NT2/D1 (cell line): ENCODE results near the gene TRPM5.
"Not testable (repeated sequence)": the region's sequence is repeated elsewhere in the genome, so short reads cannot be mapped to it uniquely, and the experiment has no call there.

ENCODE experiments used
- DNase-seq: peaks from one replicate; pipeline ENCODE4 v3.0.0-alpha.2; 2011; ENCODE audit warnings: low read depth, low spot score
- H3K27me3 ChIP-seq: 2 replicates; pipeline ENCODE4 v1.6.0; 2011; ENCODE audit warnings: mild to moderate bottlenecking; ENCODE audit not compliant: insufficient read length, insufficient read depth
- H3K36me3 ChIP-seq: 2 replicates; pipeline ENCODE4 v1.6.1; 2011; ENCODE audit warnings: mild to moderate bottlenecking, low read length, mixed read lengths; ENCODE audit not compliant: insufficient read depth, insufficient read length
- H3K4me1 ChIP-seq: 2 replicates; pipeline ENCODE4 v1.5.1; 2011; ENCODE audit not compliant: insufficient read depth, insufficient read length
- H3K4me3 ChIP-seq: 2 replicates; pipeline ENCODE4 v1.5.1; 2011; ENCODE audit warnings: low read depth; ENCODE audit not compliant: insufficient read length
- H3K9ac ChIP-seq: 2 replicates; pipeline ENCODE4 v1.6.0; 2011; ENCODE audit warnings: low read depth; ENCODE audit not compliant: insufficient read length
- H3K9me3 ChIP-seq: 2 replicates; pipeline ENCODE4 v1.5.1; 2011; ENCODE audit warnings: mild to moderate bottlenecking, low read length; ENCODE audit not compliant: insufficient read depth
- SUZ12 ChIP-seq: IDR thresholded peaks from 2 replicates; pipeline ENCODE4 v1.6.1; 2011; ENCODE audit not compliant: insufficient read length, insufficient read depth; ENCODE audit errors: extremely low read depth
- YY1 ChIP-seq: IDR thresholded peaks from 2 replicates; pipeline ENCODE4 v1.6.1; 2011; ENCODE audit not compliant: insufficient read length, insufficient read depth
- ZNF274 ChIP-seq: IDR thresholded peaks from 2 replicates; pipeline ENCODE4 v1.6.1; 2011; ENCODE audit warnings: mild to moderate bottlenecking, low read depth, low read length

Gene TRPM5

DNA sequence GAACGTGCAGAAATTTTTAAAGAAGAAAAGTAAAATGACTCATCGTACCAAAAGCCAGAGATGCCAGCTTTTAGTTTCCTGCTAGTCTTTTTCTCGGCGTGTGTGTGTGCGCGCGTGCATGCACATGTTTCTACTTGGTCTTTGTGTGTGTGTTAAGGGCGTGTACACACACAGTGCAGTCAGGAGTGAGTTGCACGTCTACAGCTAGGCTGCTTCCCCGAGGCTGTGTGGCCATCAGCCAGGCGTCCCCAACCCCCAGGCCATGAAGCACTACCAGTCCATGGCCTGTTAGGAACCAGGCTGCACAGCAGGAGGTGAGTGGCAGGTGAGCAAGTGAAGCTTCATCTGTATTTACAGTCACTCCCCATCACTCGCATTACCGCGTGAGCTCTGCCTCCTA, 36.9 kb upstream of the TRPM5 start:
- no peak for DNase-seq
- no peak for TF ChIP-seq YY1
- no peak for TF ChIP-seq ZNF274
- no peak for TF ChIP-seq SUZ12
- no peak overlapping the region for H3K4me3 ChIP-seq
- no peaks in the 10 kb centered on the region for H3K36me3 ChIP-seq
- peaks cover 64% of the 10 kb centered on the region for H3K27me3 ChIP-seq
- peaks cover 48% of the 10 kb centered on the region for H3K9me3 ChIP-seq
- H3K4me1 ChIP-seq: no peaks in the 10 kb centered on the region
- H3K9ac ChIP-seq: no peak overlapping the region

DNA sequence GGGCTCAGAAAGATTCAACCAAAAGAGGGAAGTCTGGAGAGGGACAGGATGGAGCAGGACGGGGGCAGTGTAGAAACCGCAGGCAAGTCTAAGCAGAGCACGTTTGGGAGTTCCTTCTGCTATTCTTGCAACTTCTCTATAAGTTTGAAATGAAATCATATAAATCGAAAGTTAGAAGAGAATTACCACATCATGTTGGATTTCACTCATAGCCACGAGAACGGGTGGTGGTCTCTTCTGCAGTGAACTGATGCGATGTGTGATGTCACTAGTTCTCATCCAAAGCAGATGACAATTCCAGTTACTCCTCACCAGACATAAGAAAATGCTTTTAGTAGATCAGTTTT, 36.5 kb upstream of the TRPM5 start:
- Histone ChIP-seq H3K9ac (no peak overlapping the region), H3K27me3 (peaks cover 59% of the 10 kb centered on the region), H3K9me3 (peaks cover 48% of the 10 kb centered on the region), H3K36me3 (no peaks in the 10 kb centered on the region), H3K4me3 (no peak overlapping the region), H3K4me1 (no peaks in the 10 kb centered on the region)
- no peak for DNase-seq
- TF ChIP-seq ZNF274 (no peak), SUZ12 (no peak), YY1 (no peak)

DNA sequence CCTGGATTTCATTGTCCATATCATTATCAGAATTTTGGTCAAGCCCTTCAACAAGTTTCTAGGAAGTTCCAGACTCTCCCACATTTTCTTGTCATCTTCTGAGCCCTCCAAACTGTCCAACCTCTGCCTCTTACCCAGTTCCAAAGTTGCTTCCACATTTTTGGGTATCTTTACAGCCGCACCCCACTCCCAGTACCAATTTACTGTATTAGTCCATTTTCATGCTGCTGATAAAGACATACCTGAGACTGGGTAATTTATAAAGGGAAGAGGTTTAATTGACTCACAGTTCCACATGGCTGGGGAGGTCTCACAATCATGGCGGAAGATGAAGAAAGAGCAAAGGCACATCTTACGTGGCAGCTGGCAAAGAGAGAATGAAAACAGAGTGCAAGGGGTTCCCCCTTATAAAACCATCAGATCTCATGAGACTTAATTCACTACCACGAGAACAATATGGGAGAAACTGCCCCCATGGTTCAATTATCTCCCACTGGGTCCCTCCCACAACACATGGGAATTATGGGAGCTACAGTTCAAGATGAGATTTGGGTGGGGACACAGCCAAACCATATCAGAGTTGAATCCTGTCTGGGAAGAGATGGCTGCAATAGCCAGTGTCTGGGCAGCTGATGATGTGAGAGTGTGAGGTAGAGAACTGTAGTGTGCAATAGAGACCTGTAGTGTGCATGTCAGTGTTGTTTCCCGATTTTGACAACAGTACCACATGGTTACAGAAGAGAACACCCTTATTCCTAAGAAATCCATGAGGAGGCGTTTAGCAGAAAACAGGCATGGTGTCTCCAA, 36.0 kb upstream of the TRPM5 start:
- peaks cover 56% of the 10 kb centered on the region for H3K27me3 ChIP-seq
- H3K36me3 ChIP-seq, H3K9ac ChIP-seq, H3K4me3 ChIP-seq, H3K4me1 ChIP-seq, DNase-seq: not testable (repeated sequence)
- H3K9me3 ChIP-seq: peaks cover 48% of the 10 kb centered on the region

DNA sequence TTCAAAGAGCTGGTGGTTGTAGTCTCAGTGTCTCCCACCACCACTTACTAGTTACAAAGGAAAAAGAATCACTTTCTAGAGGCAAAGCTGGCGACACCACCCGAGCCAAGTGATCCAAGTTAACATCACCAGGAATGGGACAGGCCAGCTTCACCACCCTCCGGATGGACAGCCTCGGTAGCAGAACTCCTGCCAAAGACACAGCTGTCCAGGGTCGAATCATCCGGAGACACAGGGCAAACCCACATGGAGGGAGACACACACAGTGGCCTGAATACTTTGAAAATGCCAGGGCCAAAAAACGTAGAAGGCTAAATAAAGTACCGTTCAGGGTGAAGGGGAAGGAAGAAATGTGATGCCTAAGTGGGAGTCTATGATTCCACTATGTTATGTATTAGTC, 33.6 kb upstream of the TRPM5 start:
- H3K4me1 ChIP-seq: no peaks in the 10 kb centered on the region
- H3K36me3 ChIP-seq: no peaks in the 10 kb centered on the region
- DNase-seq: no peak
- H3K4me3 ChIP-seq: no peak overlapping the region
- H3K9me3 ChIP-seq: peaks cover 48% of the 10 kb centered on the region
- H3K9ac ChIP-seq: no peak overlapping the region
- TF ChIP-seq SUZ12 (no peak), YY1 (no peak), ZNF274 (no peak)
- H3K27me3 ChIP-seq: peaks cover 54% of the 10 kb centered on the region

- peaks cover 48% of the 10 kb centered on the region for H3K27me3 ChIP-seq
- no peak overlapping the region for H3K9ac ChIP-seq
- H3K4me3 ChIP-seq: no peak overlapping the region
- no peak for DNase-seq
- H3K4me1 ChIP-seq: no peaks in the 10 kb centered on the region
- H3K36me3 ChIP-seq: no peaks in the 10 kb centered on the region
- TF ChIP-seq SUZ12: no peak
- TF ChIP-seq ZNF274: no peak
- no peak for TF ChIP-seq YY1
- peaks cover 48% of the 10 kb centered on the region for H3K9me3 ChIP-seq
Observed at GRCh38 chr11:2477254-2477653, 32.9 kb upstream of the TRPM5 start.

GRCh38 chr11:2475136-2475918, 31.0 kb upstream of the TRPM5 start:
- Histone ChIP-seq H3K36me3 (no peaks in the 10 kb centered on the region), H3K4me1 (no peaks in the 10 kb centered on the region), H3K4me3 (no peak overlapping the region), H3K9me3 (peaks cover 39% of the 10 kb centered on the region), H3K9ac (no peak overlapping the region), H3K27me3 (peaks cover 46% of the 10 kb centered on the region)
- no peak for DNase-seq
- TF ChIP-seq SUZ12 (no peak), ZNF274 (no peak)

DNA sequence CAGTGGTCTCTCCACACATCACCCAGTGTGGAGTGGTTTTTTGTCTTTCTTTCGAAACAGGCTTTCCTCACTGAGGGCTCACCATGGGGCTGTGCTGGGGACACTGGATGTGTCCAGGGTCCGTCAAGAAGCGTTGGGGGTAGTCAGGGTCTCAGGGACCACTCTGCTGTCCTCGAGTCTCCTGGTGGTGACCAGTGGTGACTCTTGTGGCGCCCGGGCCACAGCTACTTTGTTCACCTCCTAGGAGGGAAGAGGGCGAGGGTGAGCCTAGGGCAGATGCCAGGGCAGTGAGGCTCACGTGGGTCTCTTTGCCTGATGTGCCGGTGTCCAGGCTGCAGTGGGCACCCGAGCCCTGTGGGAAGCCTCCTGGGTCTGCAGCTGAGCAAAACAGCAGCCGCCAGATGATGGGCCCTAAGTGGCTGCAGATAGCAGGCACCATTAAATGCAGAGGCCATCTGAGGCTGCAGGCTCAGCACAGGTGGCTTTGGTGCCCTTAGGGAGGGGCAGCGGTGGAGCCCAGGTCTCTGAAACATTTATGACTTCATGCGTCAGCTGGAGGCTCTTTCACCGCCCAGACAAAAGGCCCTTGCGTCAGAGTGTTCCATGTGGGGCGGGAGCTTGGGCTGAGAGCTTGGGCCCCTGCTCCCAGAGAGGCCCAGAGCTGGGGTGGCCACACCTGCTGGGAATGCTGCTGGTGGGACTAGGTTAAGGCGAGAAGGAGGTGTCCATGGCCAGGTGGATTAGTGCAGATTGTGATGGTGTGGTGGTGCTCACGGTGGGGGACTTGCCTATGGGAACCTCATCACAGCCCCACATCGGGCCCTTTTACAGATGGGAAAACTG, 30.0 kb upstream of the TRPM5 start:
- H3K27me3 ChIP-seq: peaks cover 49% of the 10 kb centered on the region
- no peaks in the 10 kb centered on the region for H3K36me3 ChIP-seq
- H3K4me1 ChIP-seq: no peaks in the 10 kb centered on the region
- H3K4me3 ChIP-seq: no peak overlapping the region
- peaks cover 29% of the 10 kb centered on the region for H3K9me3 ChIP-seq
- TF ChIP-seq YY1 (no peak), ZNF274 (no peak), SUZ12 (no peak)
- no peak overlapping the region for H3K9ac ChIP-seq
- no peak for DNase-seq
